HEK293T (cell line): ENCODE results near the gene LCLAT1.

Experiments used
- ARNT ChIP-seq: fragments of 450-650 bp; IDR thresholded peaks from 2 replicates; pipeline ENCODE4 v1.6.1; 2017; ENCODE audit warnings: mild to moderate bottlenecking
- BHLHE40 ChIP-seq: fragments of 450-650 bp; IDR thresholded peaks from 2 replicates; pipeline ENCODE4 v1.6.1; 2016; ENCODE audit warnings: mild to moderate bottlenecking, moderate library complexity, borderline replicate concordance
- ELF4 ChIP-seq: fragments of 450-650 bp; IDR thresholded peaks from 2 replicates; pipeline ENCODE4 v1.6.1; 2017; ENCODE audit warnings: antibody characterized with exemption
- FOXK2 ChIP-seq: fragments of 450-650 bp; IDR thresholded peaks from 2 replicates; pipeline ENCODE4 v1.6.1; 2016; ENCODE audit warnings: mild to moderate bottlenecking
- FOXM1 ChIP-seq: fragments of 450-650 bp; IDR thresholded peaks from 2 replicates; pipeline ENCODE4 v1.6.1; 2017; ENCODE audit warnings: mild to moderate bottlenecking, borderline replicate concordance
- NFRKB ChIP-seq: fragments of 450-650 bp; IDR thresholded peaks from 2 replicates; pipeline ENCODE4 v1.6.1; 2016; ENCODE audit warnings: mild to moderate bottlenecking, moderate library complexity
- SP1 ChIP-seq: fragments of 450-650 bp; IDR thresholded peaks from 2 replicates; pipeline ENCODE4 v1.6.1; 2017
- SUZ12 ChIP-seq: fragments of 450-650 bp; IDR thresholded peaks from 2 replicates; pipeline ENCODE4 v1.6.1; 2016; ENCODE audit warnings: mild to moderate bottlenecking
- TARDBP ChIP-seq: fragments of 450-650 bp; IDR thresholded peaks from 2 replicates; pipeline ENCODE4 v1.6.1; 2016
- ZNF384 ChIP-seq: fragments of 450-650 bp; IDR thresholded peaks from 2 replicates; pipeline ENCODE4 v1.6.1; 2016

DNA sequence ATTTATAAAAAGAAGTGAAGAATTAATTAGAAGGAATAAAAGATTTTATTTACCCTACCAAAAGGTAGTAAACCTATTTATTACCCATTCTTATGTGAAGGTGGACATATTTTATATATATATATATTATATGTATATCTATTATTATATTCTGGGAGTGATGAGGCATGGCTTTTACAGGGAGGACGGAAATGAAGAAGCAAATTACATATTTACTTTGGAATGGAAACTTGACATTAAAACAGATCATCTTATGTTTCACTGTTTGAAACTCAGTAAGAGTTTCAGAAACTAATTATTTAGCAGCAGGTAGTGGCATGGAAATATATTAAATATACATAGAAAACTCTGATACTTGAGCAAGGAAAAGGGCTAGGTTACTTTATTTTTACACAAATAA, 143.4 kb downstream of the LCLAT1 start:
- TF ChIP-seq ELF4, result no peak
- no peak for TF ChIP-seq ZNF384
- no peak for TF ChIP-seq BHLHE40
- no peak for TF ChIP-seq FOXK2
- TF ChIP-seq FOXM1, result no peak
- no peak for TF ChIP-seq SP1
- no peak for TF ChIP-seq NFRKB
- TF ChIP-seq TARDBP, result no peak
- TF ChIP-seq ARNT, result no peak
- TF ChIP-seq SUZ12, result no peak
